Measurements from ENCODE around the gene USH2A.

The USH2A gene

DNA sequence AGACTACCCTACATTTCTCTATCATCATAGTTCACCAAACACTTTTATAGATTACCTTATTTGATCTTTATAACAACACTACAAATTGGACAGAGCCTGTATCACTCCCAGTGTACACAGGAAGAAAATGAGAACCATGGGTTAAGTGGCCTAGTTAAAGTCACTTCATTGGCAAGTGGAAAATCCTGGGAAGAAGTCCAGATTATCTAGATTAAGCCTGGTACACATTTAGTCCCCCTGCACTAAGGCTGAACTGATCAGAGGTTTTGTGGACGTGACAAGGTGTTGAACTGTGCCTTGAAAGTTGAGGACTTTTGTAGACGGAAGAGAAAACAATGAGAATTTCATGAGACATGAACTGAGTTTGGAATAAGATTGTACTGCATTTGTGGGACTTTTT, 7.5 kb upstream of the USH2A start:
- no peak overlapping the region for H3K4me2 ChIP-seq (ENCODE audit: insufficient read depth, low read length, poor library complexity, severe bottlenecking)
- H2BK5ac ChIP-seq (ENCODE audit: low read length), result no peak overlapping the region
- H3K4me3 ChIP-seq (ENCODE audit: low read length in 2 of 2), result no peak overlapping the region
- DNase-seq (ENCODE audit: low spot score), result no peak
- H4K8ac ChIP-seq (ENCODE audit: low read depth, low read length), result no peak overlapping the region
- H3K27me3 ChIP-seq (ENCODE audit: control insufficient read depth in 3 of 3, insufficient read depth in 3 of 3, low read depth in 1 of 3, low read length in 3 of 3), result no peaks in the 10 kb centered on the region
- no peak overlapping the region for H4K91ac ChIP-seq (ENCODE audit: low read depth, low read length, poor library complexity)
- H2BK15ac ChIP-seq (ENCODE audit: low read length), result no peak overlapping the region
- H3K14ac ChIP-seq (ENCODE audit: low read length), result no peak overlapping the region
- H2BK12ac ChIP-seq (ENCODE audit: low read length), result no peak overlapping the region
- H3K23ac ChIP-seq (ENCODE audit: low read depth, low read length, poor library complexity), result no peak overlapping the region
- H3K79me1 ChIP-seq (ENCODE audit: low read depth, low read length), result no peaks in the 10 kb centered on the region
- no peak overlapping the region for H3K18ac ChIP-seq (ENCODE audit: low read length)
- H3K36me3 ChIP-seq (replicated peaks in 1 of 2; ENCODE audit: control insufficient read depth in 2 of 2, insufficient read depth in 2 of 2, low read length in 2 of 2), result no peaks in the 10 kb centered on the region
- no peak overlapping the region for H3K27ac ChIP-seq (replicated peaks; ENCODE audit: low read length)
- no peak overlapping the region for H3K9ac ChIP-seq (ENCODE audit: low read depth, low read length, poor library complexity)
- no peak overlapping the region for H2AK5ac ChIP-seq (ENCODE audit: low read depth, low read length)
- WGBS, 2 donors (ENCODE audit: extremely low coverage in 2 of 2, insufficient read length in 2 of 2, insufficient replicate concordance in 1 of 2), result no CpG with 5 or more reads among the region's 2 CpGs
- H2BK120ac ChIP-seq (ENCODE audit: low read depth, low read length), result no peak overlapping the region
- H3K4ac ChIP-seq (ENCODE audit: low read length), result no peak overlapping the region
- H2AFZ ChIP-seq (ENCODE audit: low read length), result no peak overlapping the region
- no peaks in the 10 kb centered on the region for H3K9me3 ChIP-seq (replicated peaks in 1 of 2; ENCODE audit: control insufficient read depth in 2 of 2, insufficient read depth in 1 of 2, low read depth in 1 of 2, low read length in 2 of 2)
- peaks cover 0 to 4% of the 10 kb centered on the region in 2 donors for H3K4me1 ChIP-seq (ENCODE audit: control insufficient read depth in 2 of 2, insufficient read depth in 1 of 2, low read depth in 1 of 2, low read length in 2 of 2)

- Histone ChIP-seq H2BK120ac (ENCODE audit: low read depth, low read length) (no peak overlapping the region), H4K91ac (ENCODE audit: low read depth, low read length, poor library complexity) (no peak overlapping the region), H3K14ac (ENCODE audit: low read length) (no peak overlapping the region), H3K4me1 (ENCODE audit: control insufficient read depth in 2 of 2, insufficient read depth in 1 of 2, low read depth in 1 of 2, low read length in 2 of 2) (peaks cover 2 to 8% of the 10 kb centered on the region in 2 donors), H3K79me1 (ENCODE audit: low read depth, low read length) (no peaks in the 10 kb centered on the region), H2AK5ac (ENCODE audit: low read depth, low read length) (no peak overlapping the region), H3K4me2 (ENCODE audit: insufficient read depth, low read length, poor library complexity, severe bottlenecking) (no peak overlapping the region), H3K23ac (ENCODE audit: low read depth, low read length, poor library complexity) (no peak overlapping the region), H2AFZ (ENCODE audit: low read length) (no peak overlapping the region), H3K27ac (replicated peaks; ENCODE audit: low read length) (no peak overlapping the region), H3K4ac (ENCODE audit: low read length) (no peak overlapping the region), H4K8ac (ENCODE audit: low read depth, low read length) (no peak overlapping the region), H2BK12ac (ENCODE audit: low read length) (no peak overlapping the region), H3K27me3 (ENCODE audit: control insufficient read depth in 3 of 3, insufficient read depth in 3 of 3, low read depth in 1 of 3, low read length in 3 of 3) (no peaks in the 10 kb centered on the region), H3K36me3 (replicated peaks in 1 of 2; ENCODE audit: control insufficient read depth in 2 of 2, insufficient read depth in 2 of 2, low read length in 2 of 2) (no peaks in the 10 kb centered on the region), H3K4me3 (ENCODE audit: low read length in 2 of 2) (no peak overlapping the region), H2BK5ac (ENCODE audit: low read length) (no peak overlapping the region), H3K18ac (ENCODE audit: low read length) (no peak overlapping the region), H3K9me3 (replicated peaks in 1 of 2; ENCODE audit: control insufficient read depth in 2 of 2, insufficient read depth in 1 of 2, low read depth in 1 of 2, low read length in 2 of 2) (no peaks in the 10 kb centered on the region), H2BK15ac (ENCODE audit: low read length) (no peak overlapping the region), H3K9ac (ENCODE audit: low read depth, low read length, poor library complexity) (no peak overlapping the region)
- DNase-seq (ENCODE audit: low spot score), result no peak
- no CpG with 5 or more reads among the region's 5 CpGs for WGBS, 2 donors (ENCODE audit: extremely low coverage in 2 of 2, insufficient read length in 2 of 2, insufficient replicate concordance in 1 of 2)
These were observed 2.3 kb upstream of the USH2A start for GRCh38 chr1:216425577-216425976.

DNA sequence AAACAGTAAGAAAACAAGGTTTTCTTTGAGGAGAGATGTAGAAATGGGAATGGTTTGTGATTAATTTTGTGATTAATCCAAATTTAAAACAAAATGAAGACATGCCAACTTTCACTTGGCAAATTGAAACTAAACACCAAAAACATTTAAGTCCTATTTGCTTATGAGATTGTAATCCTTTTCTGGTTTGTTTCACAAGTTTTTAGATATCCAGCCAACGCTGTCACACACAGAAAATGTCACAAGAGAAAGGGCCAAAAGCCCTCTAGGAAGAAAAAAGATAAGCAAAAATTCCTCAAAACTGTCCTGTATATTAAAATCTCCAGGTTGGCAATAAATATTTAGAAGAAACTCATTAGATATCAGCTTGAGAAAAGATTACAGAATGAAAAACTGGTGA, 2.5 kb downstream of the USH2A start:
- Histone ChIP-seq H3K27me3 (ENCODE audit: control insufficient read depth in 3 of 3, insufficient read depth in 3 of 3, low read depth in 1 of 3, low read length in 3 of 3) (no peaks in the 10 kb centered on the region), H2AFZ (ENCODE audit: low read length) (peak overlapping the region; percentile 9), H3K18ac (ENCODE audit: low read length) (no peak overlapping the region), H3K36me3 (replicated peaks in 1 of 2; ENCODE audit: control insufficient read depth in 2 of 2, insufficient read depth in 2 of 2, low read length in 2 of 2) (no peaks in the 10 kb centered on the region), H2BK12ac (ENCODE audit: low read length) (no peak overlapping the region), H3K4me3 (ENCODE audit: low read length in 2 of 2) (no peak overlapping the region), H4K8ac (ENCODE audit: low read depth, low read length) (no peak overlapping the region), H2BK15ac (ENCODE audit: low read length) (no peak overlapping the region), H2AK5ac (ENCODE audit: low read depth, low read length) (no peak overlapping the region), H3K9me3 (replicated peaks in 1 of 2; ENCODE audit: control insufficient read depth in 2 of 2, insufficient read depth in 1 of 2, low read depth in 1 of 2, low read length in 2 of 2) (no peaks in the 10 kb centered on the region), H3K4me2 (ENCODE audit: insufficient read depth, low read length, poor library complexity, severe bottlenecking) (no peak overlapping the region), H3K4me1 (ENCODE audit: control insufficient read depth in 2 of 2, insufficient read depth in 1 of 2, low read depth in 1 of 2, low read length in 2 of 2) (peaks cover 2 to 8% of the 10 kb centered on the region in 2 donors), H3K79me1 (ENCODE audit: low read depth, low read length) (no peaks in the 10 kb centered on the region), H3K4ac (ENCODE audit: low read length) (no peak overlapping the region), H2BK120ac (ENCODE audit: low read depth, low read length) (no peak overlapping the region), H3K9ac (ENCODE audit: low read depth, low read length, poor library complexity) (no peak overlapping the region), H3K14ac (ENCODE audit: low read length) (no peak overlapping the region), H2BK5ac (ENCODE audit: low read length) (no peak overlapping the region), H3K27ac (replicated peaks; ENCODE audit: low read length) (no peak overlapping the region), H4K91ac (ENCODE audit: low read depth, low read length, poor library complexity) (no peak overlapping the region), H3K23ac (ENCODE audit: low read depth, low read length, poor library complexity) (no peak overlapping the region)
- no peak for DNase-seq (ENCODE audit: low spot score)
- WGBS, 2 donors (ENCODE audit: extremely low coverage in 2 of 2, insufficient read length in 2 of 2, insufficient replicate concordance in 1 of 2), result no CpG with 5 or more reads among the region's 1 CpG

DNA sequence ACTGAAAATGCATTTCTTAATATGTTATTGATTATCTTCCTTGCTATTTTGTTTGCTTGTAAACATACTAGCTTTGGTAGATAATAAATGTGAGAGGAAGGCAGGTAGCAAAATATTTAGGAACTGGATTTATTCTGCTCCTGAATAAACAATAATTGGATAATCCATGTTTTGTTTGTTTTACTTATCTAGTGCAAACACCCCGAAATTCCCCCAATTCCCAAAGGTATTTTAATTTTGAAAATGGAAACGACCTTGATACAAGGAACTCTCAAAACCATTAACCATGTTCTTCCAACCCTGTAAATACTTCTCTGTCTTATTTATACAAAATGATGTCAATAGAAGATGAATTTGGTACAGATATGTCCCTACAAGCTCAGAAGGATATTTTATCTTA, 3.0 kb downstream of the USH2A start:
- H2BK12ac ChIP-seq (ENCODE audit: low read length), result no peak overlapping the region
- no peak overlapping the region for H3K23ac ChIP-seq (ENCODE audit: low read depth, low read length, poor library complexity)
- no peaks in the 10 kb centered on the region for H3K9me3 ChIP-seq (replicated peaks in 1 of 2; ENCODE audit: control insufficient read depth in 2 of 2, insufficient read depth in 1 of 2, low read depth in 1 of 2, low read length in 2 of 2)
- no peak overlapping the region for H2BK5ac ChIP-seq (ENCODE audit: low read length)
- H4K8ac ChIP-seq (ENCODE audit: low read depth, low read length), result no peak overlapping the region
- no peak overlapping the region for H2AFZ ChIP-seq (ENCODE audit: low read length)
- no peak for DNase-seq (ENCODE audit: low spot score)
- H3K27ac ChIP-seq (replicated peaks; ENCODE audit: low read length), result no peak overlapping the region
- H3K4me3 ChIP-seq (ENCODE audit: low read length in 2 of 2), result no peak overlapping the region
- no peak overlapping the region for H3K14ac ChIP-seq (ENCODE audit: low read length)
- H3K4me2 ChIP-seq (ENCODE audit: insufficient read depth, low read length, poor library complexity, severe bottlenecking), result no peak overlapping the region
- H4K91ac ChIP-seq (ENCODE audit: low read depth, low read length, poor library complexity), result no peak overlapping the region
- H3K36me3 ChIP-seq (replicated peaks in 1 of 2; ENCODE audit: control insufficient read depth in 2 of 2, insufficient read depth in 2 of 2, low read length in 2 of 2), result no peaks in the 10 kb centered on the region
- no peaks in the 10 kb centered on the region for H3K79me1 ChIP-seq (ENCODE audit: low read depth, low read length)
- peaks cover 0 to 8% of the 10 kb centered on the region in 2 donors for H3K4me1 ChIP-seq (ENCODE audit: control insufficient read depth in 2 of 2, insufficient read depth in 1 of 2, low read depth in 1 of 2, low read length in 2 of 2)
- H3K9ac ChIP-seq (ENCODE audit: low read depth, low read length, poor library complexity), result no peak overlapping the region
- H3K18ac ChIP-seq (ENCODE audit: low read length), result no peak overlapping the region
- H2AK5ac ChIP-seq (ENCODE audit: low read depth, low read length), result no peak overlapping the region
- H3K27me3 ChIP-seq (ENCODE audit: control insufficient read depth in 3 of 3, insufficient read depth in 3 of 3, low read depth in 1 of 3, low read length in 3 of 3), result no peaks in the 10 kb centered on the region
- no peak overlapping the region for H2BK15ac ChIP-seq (ENCODE audit: low read length)
- H2BK120ac ChIP-seq (ENCODE audit: low read depth, low read length), result no peak overlapping the region
- no CpG with 5 or more reads among the region's 2 CpGs for WGBS, 2 donors (ENCODE audit: extremely low coverage in 2 of 2, insufficient read length in 2 of 2, insufficient replicate concordance in 1 of 2)
- no peak overlapping the region for H3K4ac ChIP-seq (ENCODE audit: low read length)

Data from neuronal stem cell (in vitro differentiated cells).